Muscle layer of duodenum (tissue), 2 donors: ENCODE data around the gene ZNF613.
A peak's percentile ranks its signal among the peaks of the same experiment; 100 is the strongest.
"Not testable (repeated sequence)": the region's sequence is repeated elsewhere in the genome, so short reads cannot be mapped to it uniquely, and the experiment has no call there.

Experiments
- H3K27ac ChIP-seq: one replicate; pipeline ENCODE4 v1.7.0; 2013; ENCODE audit warnings: mild to moderate bottlenecking, low read length
- H3K27me3 ChIP-seq: one replicate; pipeline ENCODE4 v1.7.0; 2013; ENCODE audit warnings: low read depth, mild to moderate bottlenecking, control low read depth, low read length
- H3K36me3 ChIP-seq, 2 donors: one replicate each; pipeline ENCODE4 v1.7.0; 2013; ENCODE audit warnings: low read length in 2 of 2, control low read depth in 1 of 2, mild to moderate bottlenecking in 1 of 2; ENCODE audit not compliant: insufficient read depth in 2 of 2, control insufficient read depth in 1 of 2
- H3K4me1 ChIP-seq, 2 donors: one replicate each; pipeline ENCODE4 v1.7.0; 2013; ENCODE audit warnings: low read length in 2 of 2, mild to moderate bottlenecking in 2 of 2, control low read depth in 1 of 2, moderate library complexity in 1 of 2; ENCODE audit not compliant: insufficient read depth in 2 of 2, control insufficient read depth in 1 of 2
- H3K4me3 ChIP-seq, 2 donors: one replicate each; pipeline ENCODE4 v1.7.0; 2013; ENCODE audit warnings: low read length in 2 of 2, low read depth in 1 of 2, mild to moderate bottlenecking in 1 of 2
- H3K9me3 ChIP-seq, 2 donors: one replicate each; pipeline ENCODE4 v1.7.0; 2013; ENCODE audit warnings: low read length in 2 of 2, control low read depth in 1 of 2, mild to moderate bottlenecking in 1 of 2; ENCODE audit not compliant: control insufficient read depth in 1 of 2
- donor health status: healthy.

Gene ZNF613

GRCh38 chr19:51977346-51977745, 50.1 kb downstream of the ZNF613 start:
- H3K4me1 ChIP-seq = no peaks in the 10 kb centered on the region
- H3K27me3 ChIP-seq = no peaks in the 10 kb centered on the region
- peaks cover 44 to 79% of the 10 kb centered on the region in 2 donors for H3K9me3 ChIP-seq
- peak overlapping the region; percentile 1 to 49 for H3K4me3 ChIP-seq
- H3K36me3 ChIP-seq = peaks cover 15 to 86% of the 10 kb centered on the region in 2 donors
- no peak overlapping the region for H3K27ac ChIP-seq

DNA sequence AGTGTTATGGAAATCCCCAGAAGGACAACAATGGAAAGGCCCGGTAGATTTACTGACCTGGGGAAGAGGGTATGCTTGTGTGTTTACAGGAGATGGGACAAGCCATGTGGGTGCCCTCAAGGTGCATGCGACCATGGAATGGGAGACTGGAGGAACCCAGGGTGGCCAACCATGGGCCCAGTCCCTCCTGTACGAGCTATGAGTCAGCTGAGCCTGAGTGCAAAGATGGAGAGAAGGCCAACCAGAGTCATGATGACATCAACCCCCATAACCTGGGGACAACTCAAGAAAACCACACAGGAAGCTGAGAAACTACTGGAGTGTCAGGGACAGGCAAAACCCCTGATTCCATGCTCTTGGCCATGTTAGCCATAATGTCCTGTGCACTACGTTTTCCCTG, 51.6 kb downstream of the ZNF613 start:
- Histone ChIP-seq H3K4me1 (no peaks in the 10 kb centered on the region), H3K9me3 (peaks cover 35 to 65% of the 10 kb centered on the region in 2 donors), H3K4me3 (peak overlapping the region in 1 of 2 donors; percentile 49), H3K27me3 (no peaks in the 10 kb centered on the region), H3K36me3 (peaks cover 11 to 83% of the 10 kb centered on the region in 2 donors), H3K27ac (no peak overlapping the region)

- Histone ChIP-seq H3K9me3 (peaks cover 29 to 52% of the 10 kb centered on the region in 2 donors), H3K27me3 (no peaks in the 10 kb centered on the region), H3K36me3 (peaks cover 7 to 74% of the 10 kb centered on the region in 2 donors), H3K4me1 (peaks cover 0 to 6% of the 10 kb centered on the region in 2 donors), H3K4me3 (peak overlapping the region in 1 of 2 donors; percentile 49), H3K27ac (no peak overlapping the region)
Measured at GRCh38 chr19:51980116-51980736, 53.0 kb downstream of the ZNF613 start.

DNA sequence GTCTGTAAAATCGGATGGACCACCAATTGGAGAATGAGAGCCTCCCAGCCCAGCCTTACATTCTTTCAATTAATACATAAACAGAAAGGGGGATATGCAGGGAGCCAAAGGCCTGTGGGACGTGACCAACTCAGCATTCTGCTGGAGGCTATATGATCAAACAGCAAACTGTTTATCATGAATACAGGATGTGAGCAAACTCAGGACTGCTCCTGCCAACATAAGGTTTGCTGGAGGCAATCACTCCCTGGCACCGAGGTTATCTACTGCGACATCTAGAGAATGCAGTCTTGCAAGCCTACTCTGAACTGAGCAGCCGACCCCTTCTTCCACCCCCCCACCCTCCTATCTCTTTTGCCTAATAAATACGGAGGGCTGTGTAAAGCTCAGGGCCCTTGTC, 53.7 kb downstream of the ZNF613 start:
- Histone ChIP-seq H3K36me3 (peaks cover 7 to 67% of the 10 kb centered on the region in 2 donors), H3K9me3 (peaks cover 29 to 48% of the 10 kb centered on the region in 2 donors), H3K4me1 (peaks cover 0 to 13% of the 10 kb centered on the region in 2 donors)
- H3K27ac ChIP-seq, H3K27me3 ChIP-seq, H3K4me3 ChIP-seq: not testable (repeated sequence)

GRCh38 chr19:51983361-51983760, 56.1 kb downstream of the ZNF613 start:
- no peaks in the 10 kb centered on the region for H3K27me3 ChIP-seq
- peaks cover 7 to 47% of the 10 kb centered on the region in 2 donors for H3K36me3 ChIP-seq
- H3K9me3 ChIP-seq = peaks cover 26 to 28% of the 10 kb centered on the region in 2 donors
- no peak overlapping the region for H3K27ac ChIP-seq
- peaks cover 0 to 13% of the 10 kb centered on the region in 2 donors for H3K4me1 ChIP-seq
- H3K4me3 ChIP-seq = no peak overlapping the region

DNA sequence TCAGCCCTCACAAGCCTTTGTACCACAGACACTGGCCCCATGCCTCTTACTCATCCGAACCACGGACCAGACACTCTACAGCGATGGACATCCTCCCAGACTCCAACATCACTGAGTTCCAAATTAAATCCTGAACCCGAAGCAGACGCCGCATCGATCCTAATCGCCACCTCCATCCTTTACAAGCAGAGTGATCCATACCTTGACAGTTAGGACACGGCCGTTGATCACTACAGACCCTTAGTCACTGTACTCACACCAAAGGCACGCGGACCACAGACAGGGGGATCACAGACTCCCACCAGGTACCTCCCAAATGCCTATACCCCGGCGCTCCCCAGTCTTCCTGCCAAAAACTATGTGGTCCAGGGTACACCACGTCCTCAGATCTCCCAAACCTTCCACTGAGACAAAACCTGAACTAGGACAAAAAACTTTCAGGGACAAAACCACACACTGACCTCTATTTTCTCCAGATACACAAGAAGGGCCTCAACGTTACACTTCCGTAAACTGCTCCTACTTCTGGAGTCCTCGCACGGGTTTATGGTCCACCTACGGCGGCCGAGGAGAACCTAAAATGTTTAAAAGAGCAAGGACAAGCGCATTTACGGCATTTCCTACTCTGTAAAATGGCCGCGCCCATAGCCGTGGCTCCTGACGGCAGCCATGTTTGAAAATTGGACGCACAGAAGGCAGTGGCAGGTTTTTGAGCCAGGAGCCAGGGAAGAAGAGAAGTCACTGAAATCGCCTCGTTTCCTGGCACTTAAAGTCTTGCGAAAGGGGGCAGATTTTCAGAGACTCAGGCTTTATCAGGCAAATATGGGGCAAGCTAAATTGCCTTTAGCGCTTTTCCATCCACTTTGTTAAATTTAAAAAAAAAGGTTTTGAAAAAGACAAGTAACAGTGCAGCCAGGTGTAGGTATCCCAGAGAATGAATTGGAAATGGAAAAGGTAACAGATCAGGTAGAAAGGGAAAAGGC, 59.3 kb downstream of the ZNF613 start, which contains the start of gene ZNF350:
TSS of gene ZNF350 (minus strand) at position 532 of the 983 bp plus-strand sequence. CDS start 12,480 bp downstream, outside the sequence.
- peak within 1 kb of the TSS; percentile 100 for H3K4me3 ChIP-seq
- H3K4me1 ChIP-seq = peaks cover 0 to 13% of the 10 kb centered on the region in 2 donors
- peak within 1 kb of the TSS; percentile 96 for H3K27ac ChIP-seq
- H3K36me3 ChIP-seq = peaks cover 3 to 28% of the 10 kb centered on the region in 2 donors
- H3K27me3 ChIP-seq = no peaks in the 10 kb centered on the region
- H3K9me3 ChIP-seq = peaks cover 17 to 26% of the 10 kb centered on the region in 2 donors

GRCh38 chr19:51993422-51993821, 66.2 kb downstream of the ZNF613 start:
- Histone ChIP-seq H3K9me3 (peaks cover 64 to 85% of the 10 kb centered on the region in 2 donors), H3K36me3 (peaks cover 32 to 70% of the 10 kb centered on the region in 2 donors), H3K4me3 (peak overlapping the region; percentile 22 to 61), H3K4me1 (no peaks in the 10 kb centered on the region), H3K27me3 (no peaks in the 10 kb centered on the region), H3K27ac (no peak overlapping the region)

DNA sequence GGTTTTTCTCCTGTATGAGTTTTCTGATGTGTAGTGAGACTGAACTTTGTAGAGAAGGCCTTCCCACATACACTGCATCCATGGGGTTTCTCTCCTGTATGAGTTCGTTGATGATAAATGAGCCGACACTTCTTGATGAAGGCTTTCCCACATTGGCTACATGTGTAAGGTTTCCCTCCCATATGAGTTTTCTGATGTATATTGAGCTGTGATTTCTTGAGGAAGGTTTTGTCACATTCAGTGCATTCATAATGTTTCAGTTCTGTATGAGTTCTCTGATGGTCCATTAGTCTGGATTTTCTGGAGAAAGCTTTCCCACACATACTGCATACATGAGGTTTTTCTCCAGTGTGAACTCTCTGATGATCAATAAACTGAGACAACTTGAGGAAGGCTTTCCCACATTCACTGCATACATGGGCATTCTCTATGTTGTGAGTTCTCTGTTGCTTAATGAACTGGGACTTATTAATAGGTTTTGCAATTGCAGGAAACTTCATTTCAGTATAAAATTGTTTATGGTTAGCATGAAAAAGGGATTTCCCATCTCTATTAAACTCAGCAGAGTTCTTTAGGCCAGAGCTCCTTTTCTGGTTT, 66.9 kb downstream of the ZNF613 start:
- H3K9me3 ChIP-seq = peaks cover 60 to 84% of the 10 kb centered on the region in 2 donors
- peaks cover 32 to 77% of the 10 kb centered on the region in 2 donors for H3K36me3 ChIP-seq
- H3K4me3 ChIP-seq = peak overlapping the region; percentile 22 to 61
- no peak overlapping the region for H3K27ac ChIP-seq
- no peaks in the 10 kb centered on the region for H3K27me3 ChIP-seq
- H3K4me1 ChIP-seq = no peaks in the 10 kb centered on the region
